ENCODE data around the gene C1orf50. TPM values are rescaled to one million over a fixed set of nuclear protein-coding genes. Genes with fewer than 3 reads are reported as not detected.
A peak's percentile ranks its signal among the peaks of the same experiment; 100 is the strongest.

C1orf50 gene
- total RNA-seq, 6 donors from 2014 or later, result 0.55 to 7.4 (median 2.5) TPM

DNA sequence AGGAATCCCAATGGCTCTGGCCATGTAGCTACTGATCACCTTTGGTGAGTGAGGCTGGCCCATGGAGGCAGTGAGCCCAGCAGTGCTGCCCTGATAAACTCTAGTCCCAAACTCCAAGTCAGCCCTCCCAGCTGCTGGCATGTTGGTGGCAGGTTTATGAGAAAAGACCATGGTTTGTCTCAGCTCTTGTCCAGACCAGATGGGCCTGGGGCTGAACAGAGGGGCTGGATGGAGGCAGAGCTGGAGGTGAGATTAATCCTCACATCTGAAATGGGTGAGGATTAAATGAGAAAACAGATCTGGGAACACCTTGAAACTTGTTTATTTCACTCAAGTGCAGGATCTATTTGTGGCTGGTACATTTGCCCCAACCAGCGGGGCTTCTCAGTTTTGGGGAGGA, 21.0 kb downstream of the C1orf50 start:
- Histone ChIP-seq H3K4me3 (no peak overlapping the region), H3K27me3 (no peaks in the 10 kb centered on the region)

DNA sequence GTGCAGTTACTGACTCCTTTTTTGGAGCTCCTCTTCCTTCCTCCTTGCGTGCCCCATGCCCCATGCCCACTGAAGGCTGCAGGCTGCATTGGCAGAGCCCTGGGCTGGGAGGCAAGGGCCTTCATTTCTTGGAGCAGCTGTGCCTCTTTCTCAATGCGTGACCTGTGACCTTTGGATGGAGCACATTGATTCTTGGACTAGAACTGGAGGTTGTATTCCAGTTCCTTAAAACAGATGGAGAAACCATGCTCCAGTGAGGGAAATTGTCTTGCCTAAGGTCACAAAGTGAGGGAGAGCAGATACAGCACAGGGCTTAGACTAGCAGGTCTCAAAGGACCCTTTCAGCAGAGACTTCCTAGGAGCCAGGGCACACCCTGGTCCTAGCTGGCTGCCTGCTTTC, 26.8 kb downstream of the C1orf50 start:
- TF ChIP-seq POLR2AphosphoS5 (IDR thresholded peaks at IDR 0.05) (no peak), EP300 (IDR thresholded peaks at IDR 0.05) (no peak), POLR2A (IDR thresholded peaks at IDR 0.05) (no peak)
- TF ChIP-seq, protein P1, sequence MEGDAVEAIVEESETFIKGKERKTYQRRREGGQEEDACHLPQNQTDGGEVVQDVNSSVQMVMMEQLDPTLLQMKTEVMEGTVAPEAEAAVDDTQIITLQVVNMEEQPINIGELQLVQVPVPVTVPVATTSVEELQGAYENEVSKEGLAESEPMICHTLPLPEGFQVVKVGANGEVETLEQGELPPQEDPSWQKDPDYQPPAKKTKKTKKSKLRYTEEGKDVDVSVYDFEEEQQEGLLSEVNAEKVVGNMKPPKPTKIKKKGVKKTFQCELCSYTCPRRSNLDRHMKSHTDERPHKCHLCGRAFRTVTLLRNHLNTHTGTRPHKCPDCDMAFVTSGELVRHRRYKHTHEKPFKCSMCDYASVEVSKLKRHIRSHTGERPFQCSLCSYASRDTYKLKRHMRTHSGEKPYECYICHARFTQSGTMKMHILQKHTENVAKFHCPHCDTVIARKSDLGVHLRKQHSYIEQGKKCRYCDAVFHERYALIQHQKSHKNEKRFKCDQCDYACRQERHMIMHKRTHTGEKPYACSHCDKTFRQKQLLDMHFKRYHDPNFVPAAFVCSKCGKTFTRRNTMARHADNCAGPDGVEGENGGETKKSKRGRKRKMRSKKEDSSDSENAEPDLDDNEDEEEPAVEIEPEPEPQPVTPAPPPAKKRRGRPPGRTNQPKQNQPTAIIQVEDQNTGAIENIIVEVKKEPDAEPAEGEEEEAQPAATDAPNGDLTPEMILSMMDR (IDR thresholded peaks at IDR 0.05), result no peak
- Histone ChIP-seq H3K27ac (no peak overlapping the region), H3K4me3 (no peak overlapping the region), H3K9me3 (no peaks in the 10 kb centered on the region), H3K27me3 (no peaks in the 10 kb centered on the region), H3K4me1 (no peaks in the 10 kb centered on the region), H3K36me3 (no peaks in the 10 kb centered on the region)
- no peak for DNase-seq
- 69% methylated on average over 2 of the region's 2 CpGs; no CpG with 5 or more reads in 1 of the 2 donors for WGBS, 2 donors
- ATAC-seq (ENCODE audit: low FRiP score in 2 of 2), result no peak

More for the DNA sequence above, 21.0 kb downstream of the C1orf50 start:
- Histone ChIP-seq H3K36me3 (no peaks in the 10 kb centered on the region), H3K9me3 (no peaks in the 10 kb centered on the region), H3K27ac (no peak overlapping the region), H3K4me1 (peaks cover 10 to 15% (median 13%) of the 10 kb centered on the region in 4 donors)
- TF ChIP-seq, protein P1 (IDR thresholded peaks at IDR 0.05), result no peak
- no peak for TF ChIP-seq POLR2AphosphoS5 (IDR thresholded peaks at IDR 0.05)
- DNase-seq (no peak), ATAC-seq (ENCODE audit: low FRiP score in 2 of 2) (no peak)
- 94% methylated on average over 1 of the region's 1 CpG for WGBS, 2 donors

GRCh38 chr1:42797414-42797813, 30.4 kb downstream of the C1orf50 start:
- no peaks in the 10 kb centered on the region for H3K9me3 ChIP-seq
- ATAC-seq (ENCODE audit: low FRiP score in 2 of 2) (no peak), DNase-seq (no peak)
- no peaks in the 10 kb centered on the region for H3K36me3 ChIP-seq
- no peak overlapping the region for H3K27ac ChIP-seq
- no peaks in the 10 kb centered on the region for H3K27me3 ChIP-seq
- H3K4me1 ChIP-seq, result no peaks in the 10 kb centered on the region
- 78 to 89% methylated on average over 3 of the region's 3 CpGs for WGBS, 2 donors
- H3K4me3 ChIP-seq, result no peak overlapping the region
- TF ChIP-seq POLR2A (IDR thresholded peaks at IDR 0.05), result no peak
- TF ChIP-seq EP300 (IDR thresholded peaks at IDR 0.05), result no peak
- TF ChIP-seq, protein P1 (IDR thresholded peaks at IDR 0.05), result no peak
- no peak for TF ChIP-seq POLR2AphosphoS5 (IDR thresholded peaks at IDR 0.05)

DNA sequence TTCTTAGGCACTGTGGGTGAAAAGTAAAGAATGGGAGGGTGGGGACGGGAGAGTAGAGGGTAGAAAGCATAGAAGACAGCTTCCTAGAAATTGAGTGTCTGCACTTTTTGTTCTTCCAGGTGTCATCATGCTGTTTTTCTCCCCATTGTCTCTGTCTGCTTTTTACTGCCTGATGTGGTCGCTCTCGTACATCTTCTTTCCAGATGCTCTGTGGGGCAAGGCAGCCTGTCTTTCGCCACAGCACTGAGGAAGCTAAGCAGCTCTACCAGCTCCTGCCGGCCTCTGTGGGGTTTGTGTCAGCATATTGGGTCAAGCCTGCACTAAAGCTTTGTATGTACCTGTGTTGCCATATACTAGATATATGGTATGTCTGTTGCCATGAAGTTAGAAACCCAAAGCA, 30.9 kb downstream of the C1orf50 start:
- ATAC-seq (ENCODE audit: low FRiP score in 2 of 2), result no peak
- TF ChIP-seq, protein P1 (IDR thresholded peaks at IDR 0.05), result no peak
- 82 to 85% methylated on average over 5 of the region's 5 CpGs for WGBS, 2 donors

GRCh38 chr1:42801832-42802473, 34.9 kb downstream of the C1orf50 start:
- Histone ChIP-seq H3K4me1 (no peaks in the 10 kb centered on the region), H3K4me3 (no peak overlapping the region), H3K27ac (no peak overlapping the region), H3K27me3 (no peaks in the 10 kb centered on the region), H3K9me3 (no peaks in the 10 kb centered on the region), H3K36me3 (peaks cover 0 to 5% (median 0%) of the 10 kb centered on the region in 4 donors)
- WGBS, 2 donors, result 77 to 81% methylated on average over 8 of the region's 8 CpGs
- TF ChIP-seq POLR2A (IDR thresholded peaks at IDR 0.05) (no peak), EP300 (IDR thresholded peaks at IDR 0.05) (no peak), POLR2AphosphoS5 (IDR thresholded peaks at IDR 0.05) (no peak)
- TF ChIP-seq, protein P1 (IDR thresholded peaks at IDR 0.05), result no peak
- peak in 1 of 2 donors; percentile 87 for ATAC-seq (ENCODE audit: low FRiP score in 2 of 2)
- no peak for DNase-seq

More for the DNA sequence above, 30.9 kb downstream of the C1orf50 start:
- Histone ChIP-seq H3K4me3 (no peak overlapping the region), H3K27me3 (no peaks in the 10 kb centered on the region), H3K27ac (no peak overlapping the region), H3K4me1 (no peaks in the 10 kb centered on the region), H3K36me3 (no peaks in the 10 kb centered on the region), H3K9me3 (no peaks in the 10 kb centered on the region)
- DNase-seq, result no peak

All from upper lobe of left lung (tissue), 6 donors.